Measurements from ENCODE around the gene BCL7A. TPM values are rescaled to one million over a fixed set of nuclear protein-coding genes. Genes with fewer than 3 reads are reported as not detected.
A peak's percentile ranks its signal among the peaks of the same experiment; 100 is the strongest.

BCL7A gene
- total RNA-seq, 1 experiment from 2014 or later, result 31.6 TPM

- ChIA-PET CTCF (interaction anchor here (0.6 to 1.2 kb wide), 4 partner anchors 17 to 408 kb away, joined by 3 to 5 read pairs (median 4); no protein-coding TSS in a partner anchor), POLR2A (ENCODE audit: unreplicated experiment) (interaction anchor here (0.6 to 1.3 kb wide), 4 partner anchors 17 to 68 kb away, joined by 4 to 6 read pairs (median 6); no protein-coding TSS in a partner anchor)
- intact Hi-C loops (cut with micrococcal nuclease), result loop anchor here (1.0 to 2.0 kb wide), 2 partner anchors 31 to 42 kb away; no protein-coding TSS in a partner anchor
- Histone ChIP-seq H3K9me2 (replicated peaks; ENCODE audit: low read length) (no peaks in the 10 kb centered on the region), H3F3A (ENCODE audit: low read length, unreplicated experiment) (peaks cover 9% of the 10 kb centered on the region), H3K4me1 (ENCODE audit: insufficient read depth, low read length) (peaks cover 27% of the 10 kb centered on the region), H3K27ac (ENCODE audit: low read length) (peak overlapping the region; percentile 85), H3K36me3 (ENCODE audit: low read depth, low read length) (no peaks in the 10 kb centered on the region; the same call in 1 of the 2 replicates), H2AFZ (ENCODE audit: low read length) (no peak overlapping the region), H3K4me3 (ENCODE audit: low read length) (peak overlapping the region; percentile 81), H3K79me2 (ENCODE audit: low read length) (peaks cover 65% of the 10 kb centered on the region), H3K4me2 (ENCODE audit: low read length) (peak overlapping the region; percentile 93), H4K20me1 (ENCODE audit: low read length) (peaks cover 23% of the 10 kb centered on the region), H3K9ac (ENCODE audit: low read length) (peak overlapping the region; percentile 79), H3K27me3 (ENCODE audit: low read length) (no peaks in the 10 kb centered on the region), H3K9me3 (ENCODE audit: low read length) (no peaks in the 10 kb centered on the region)
- ATAC-seq (peak; percentile 33), DNase-seq (peak; percentile 92)
- BruUV-seq (replicated peaks), result no TSS peak
- no peak for TF ChIP-seq EZH2phosphoT487 (IDR thresholded peaks at IDR 0.05; ENCODE audit: borderline replicate concordance, low read length)
- no peak for TF ChIP-seq EZH2 (IDR thresholded peaks at IDR 0.05; ENCODE audit: low read length, unreplicated experiment)
- no peak for TF ChIP-seq CTCF (conservative IDR thresholded peaks at IDR 0.05; ENCODE audit: low read depth, low read length)
Measured at GRCh38 chr12:122080149-122081082, 58.7 kb downstream of the BCL7A start.

- ChIA-PET POLR2A (ENCODE audit: unreplicated experiment) (interaction anchor here (0.6 to 1.3 kb wide), 4 partner anchors 17 to 67 kb away, joined by 4 to 6 read pairs (median 6); no protein-coding TSS in a partner anchor), CTCF (interaction anchor here (1.0 kb wide), 1 partner anchor 18 kb away, joined by 4 read pairs; no protein-coding TSS in a partner anchor)
- peak overlapping the region; percentile 85 for H3K27ac ChIP-seq (ENCODE audit: low read length)
- peaks cover 5% of the 10 kb centered on the region; the same call in 1 of the 2 replicates for H3K36me3 ChIP-seq (ENCODE audit: low read depth, low read length)
- no peaks in the 10 kb centered on the region for H3K9me3 ChIP-seq (ENCODE audit: low read length)
- intact Hi-C loops (cut with micrococcal nuclease), result loop anchor here (1.0 to 2.0 kb wide), 2 partner anchors 30 to 42 kb away; no protein-coding TSS in a partner anchor
- H3K4me2 ChIP-seq (ENCODE audit: low read length), result peak overlapping the region; percentile 93
- no peak overlapping the region for H2AFZ ChIP-seq (ENCODE audit: low read length)
- peaks cover 9% of the 10 kb centered on the region for H3F3A ChIP-seq (ENCODE audit: low read length, unreplicated experiment)
- H3K79me2 ChIP-seq (ENCODE audit: low read length), result peaks cover 73% of the 10 kb centered on the region
- H3K4me1 ChIP-seq (ENCODE audit: insufficient read depth, low read length), result peaks cover 27% of the 10 kb centered on the region
- peak overlapping the region; percentile 81 for H3K4me3 ChIP-seq (ENCODE audit: low read length)
- H3K27me3 ChIP-seq (ENCODE audit: low read length), result no peaks in the 10 kb centered on the region
- ATAC-seq (peak; percentile 53), DNase-seq (peak; percentile 92)
- H4K20me1 ChIP-seq (ENCODE audit: low read length), result peaks cover 23% of the 10 kb centered on the region
- no TSS peak for BruUV-seq (replicated peaks)
- H3K9ac ChIP-seq (ENCODE audit: low read length), result peak overlapping the region; percentile 79
- TF ChIP-seq EZH2 (IDR thresholded peaks at IDR 0.05; ENCODE audit: low read length, unreplicated experiment) (no peak), EZH2phosphoT487 (IDR thresholded peaks at IDR 0.05; ENCODE audit: borderline replicate concordance, low read length) (no peak), CTCF (conservative IDR thresholded peaks at IDR 0.05; ENCODE audit: low read depth, low read length) (no peak)
- H3K9me2 ChIP-seq (replicated peaks; ENCODE audit: low read length), result no peaks in the 10 kb centered on the region
Measured at GRCh38 chr12:122081083-122081696, 59.5 kb downstream of the BCL7A start.
